WTC11 (cell line): ENCODE results near the gene ZNF586. TPM values are rescaled to one million over a fixed set of nuclear protein-coding genes. Genes with fewer than 3 reads are reported as not detected.

Source experiments
- ATAC-seq: fragments of 200-7000 bp; cut with Tn5 transposase; 2 replicates; pipeline ENCODE4 v1.10.0; 2021; ENCODE audit warnings: mild to moderate bottlenecking, moderate library complexity
- CTCF ChIA-PET: fragments of 300-600 bp; sonication (Branson Sonifier 250); formaldehyde crosslinking; loops from one replicate; lab custom pipeline; 2021; ENCODE audit warnings: antibody characterized with exemption; lab: Charles Lee
- POLR2A ChIA-PET: fragments of 350-600 bp; sonication (Branson Sonifier 250); formaldehyde crosslinking; loops from one replicate; lab custom pipeline; 2021; ENCODE audit warnings: antibody characterized with exemption; lab: Charles Lee
- DNase-seq: peaks from one replicate; pipeline ENCODE4 v3.0.0; 2021; ENCODE audit warnings: low spot score
- H3K27ac Mint-ChIP-seq: 2 replicates; pipeline ENCODE4 v1.8.0; 2021; ENCODE audit warnings: mixed read lengths
- H3K27me3 Mint-ChIP-seq: 2 replicates; pipeline ENCODE4 v1.8.0; 2021; ENCODE audit warnings: low read depth, mild to moderate bottlenecking, moderate library complexity, mixed read lengths
- H3K36me3 Mint-ChIP-seq: 2 replicates; pipeline ENCODE4 v1.8.0; 2021; ENCODE audit warnings: mixed read lengths
- H3K4me1 Mint-ChIP-seq: 2 replicates; pipeline ENCODE4 v1.8.0; 2022; ENCODE audit warnings: mixed read lengths
- H3K4me3 Mint-ChIP-seq: 2 replicates; pipeline ENCODE4 v1.8.0; 2021; ENCODE audit warnings: mild to moderate bottlenecking, moderate library complexity, mixed read lengths
- H3K9me3 Mint-ChIP-seq: 2 replicates; pipeline ENCODE4 v1.8.0; 2021; ENCODE audit warnings: mixed read lengths
- EMX1 ChIP-seq: fragments of 250-450 bp; sonication (Bioruptor Pico); IDR thresholded peaks from 2 replicates; pipeline ENCODE4 v1.8.0; 2021; ENCODE audit warnings: mild to moderate bottlenecking
- FOXP1 ChIP-seq: sonication (generic); formaldehyde crosslinking; IDR thresholded peaks from 2 replicates; pipeline ENCODE4 v1.8.0; 2022; ENCODE audit warnings: missing genetic modification reagents, mild to moderate bottlenecking, moderate library complexity, borderline replicate concordance
- GABPB1 ChIP-seq: sonication (generic); formaldehyde crosslinking; IDR thresholded peaks from 2 replicates; pipeline ENCODE4 v1.8.1; 2023; ENCODE audit warnings: mild to moderate bottlenecking, missing genetic modification reagents
- KAT7 ChIP-seq: sonication (generic); formaldehyde crosslinking; IDR thresholded peaks from 2 replicates; pipeline ENCODE4 v1.8.1; 2023; ENCODE audit warnings: missing genetic modification reagents, mild to moderate bottlenecking, borderline replicate concordance
- RELA ChIP-seq: sonication (generic); formaldehyde crosslinking; IDR thresholded peaks from 2 replicates; pipeline ENCODE4 v1.8.1; 2022; ENCODE audit warnings: missing genetic modification reagents, mild to moderate bottlenecking, borderline replicate concordance
- SMAD3 ChIP-seq: sonication (generic); formaldehyde crosslinking; IDR thresholded peaks from 2 replicates; pipeline ENCODE4 v1.8.0; 2022; ENCODE audit warnings: missing genetic modification reagents, mild to moderate bottlenecking, borderline replicate concordance
- SMAD4 ChIP-seq: sonication (generic); formaldehyde crosslinking; IDR thresholded peaks from 2 replicates; pipeline ENCODE4 v1.8.0; 2022; ENCODE audit warnings: mild to moderate bottlenecking, missing genetic modification reagents
- TEAD1 ChIP-seq: sonication (generic); formaldehyde crosslinking; IDR thresholded peaks from 2 replicates; pipeline ENCODE4 v1.8.0; 2022; ENCODE audit warnings: mild to moderate bottlenecking, missing genetic modification reagents
- ZNF423 ChIP-seq: fragments of 250-450 bp; sonication (Bioruptor Pico); IDR thresholded peaks from 2 replicates; pipeline ENCODE4 v2.1.2; 2022; ENCODE audit warnings: mild to moderate bottlenecking, moderate library complexity
- total RNA-seq: library from RNA; stranded (reverse); gene quantifications from 3 replicates; pipeline ENCODE4 v1.2.3, GENCODE V29; 2021
- TF ChIP-seq, protein P1 (sequence below): fragments of 250-450 bp; sonication (Bioruptor Pico); IDR thresholded peaks from 2 replicates; pipeline ENCODE4 v1.9.0; 2021; ENCODE audit warnings: mild to moderate bottlenecking
- TF ChIP-seq, protein P2 (sequence below): sonication (generic); formaldehyde crosslinking; IDR thresholded peaks from 2 replicates; pipeline ENCODE4 v1.8.1; 2023; ENCODE audit warnings: mild to moderate bottlenecking, missing genetic modification reagents
- TF ChIP-seq, protein P3 (sequence below): sonication (generic); formaldehyde crosslinking; IDR thresholded peaks from 2 replicates; pipeline ENCODE4 v1.8.0; 2023; ENCODE audit warnings: mild to moderate bottlenecking, missing genetic modification reagents
- TF ChIP-seq, protein P4 (sequence below): sonication (generic); formaldehyde crosslinking; IDR thresholded peaks from 2 replicates; pipeline ENCODE4 v1.8.0; 2022; ENCODE audit warnings: mild to moderate bottlenecking, missing genetic modification reagents
- TF ChIP-seq, protein P5 (sequence below): sonication (generic); formaldehyde crosslinking; IDR thresholded peaks from 2 replicates; pipeline ENCODE4 v1.8.0; 2022; ENCODE audit warnings: missing genetic modification reagents
- TF ChIP-seq, protein P6 (sequence below): sonication (generic); formaldehyde crosslinking; IDR thresholded peaks from 2 replicates; pipeline ENCODE4 v1.8.1; 2022; ENCODE audit warnings: missing genetic modification reagents, borderline replicate concordance
- TF ChIP-seq, protein P7 (sequence below): sonication (generic); formaldehyde crosslinking; conservative IDR thresholded peaks from 2 replicates; pipeline ENCODE4 v1.8.1; 2023; ENCODE audit warnings: mild to moderate bottlenecking, low read depth, missing genetic modification reagents, moderate library complexity
- TF ChIP-seq, protein P8 (sequence below): fragments of 250-450 bp; sonication (Bioruptor Pico); IDR thresholded peaks from 2 replicates; pipeline ENCODE4 v1.8.0; 2021; ENCODE audit warnings: mild to moderate bottlenecking

ZNF586 gene
- total RNA-seq, 1 experiment from 2014 or later = 16.4 TPM

DNA sequence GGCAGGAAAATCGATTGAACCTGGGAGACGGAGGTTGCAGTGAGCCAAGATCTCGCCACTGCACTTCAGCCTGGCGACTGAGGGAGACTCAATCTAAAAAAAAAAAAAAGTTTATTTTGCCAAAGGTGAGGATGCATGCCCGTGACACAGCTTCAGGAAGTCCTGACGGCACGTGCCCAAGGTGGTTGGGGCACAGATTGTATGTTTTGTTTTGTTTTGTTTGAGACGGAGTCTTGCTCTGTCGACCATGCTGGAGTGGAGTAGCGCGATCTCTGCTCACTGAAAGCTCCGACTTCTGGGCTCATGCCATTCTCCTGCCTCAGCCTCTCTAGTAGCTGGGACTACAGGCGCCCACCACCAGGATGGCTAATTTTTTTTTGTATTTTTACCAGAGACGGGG lies 48.5 kb downstream of the ZNF586 start (continued):
- TF ChIP-seq, protein P1, sequence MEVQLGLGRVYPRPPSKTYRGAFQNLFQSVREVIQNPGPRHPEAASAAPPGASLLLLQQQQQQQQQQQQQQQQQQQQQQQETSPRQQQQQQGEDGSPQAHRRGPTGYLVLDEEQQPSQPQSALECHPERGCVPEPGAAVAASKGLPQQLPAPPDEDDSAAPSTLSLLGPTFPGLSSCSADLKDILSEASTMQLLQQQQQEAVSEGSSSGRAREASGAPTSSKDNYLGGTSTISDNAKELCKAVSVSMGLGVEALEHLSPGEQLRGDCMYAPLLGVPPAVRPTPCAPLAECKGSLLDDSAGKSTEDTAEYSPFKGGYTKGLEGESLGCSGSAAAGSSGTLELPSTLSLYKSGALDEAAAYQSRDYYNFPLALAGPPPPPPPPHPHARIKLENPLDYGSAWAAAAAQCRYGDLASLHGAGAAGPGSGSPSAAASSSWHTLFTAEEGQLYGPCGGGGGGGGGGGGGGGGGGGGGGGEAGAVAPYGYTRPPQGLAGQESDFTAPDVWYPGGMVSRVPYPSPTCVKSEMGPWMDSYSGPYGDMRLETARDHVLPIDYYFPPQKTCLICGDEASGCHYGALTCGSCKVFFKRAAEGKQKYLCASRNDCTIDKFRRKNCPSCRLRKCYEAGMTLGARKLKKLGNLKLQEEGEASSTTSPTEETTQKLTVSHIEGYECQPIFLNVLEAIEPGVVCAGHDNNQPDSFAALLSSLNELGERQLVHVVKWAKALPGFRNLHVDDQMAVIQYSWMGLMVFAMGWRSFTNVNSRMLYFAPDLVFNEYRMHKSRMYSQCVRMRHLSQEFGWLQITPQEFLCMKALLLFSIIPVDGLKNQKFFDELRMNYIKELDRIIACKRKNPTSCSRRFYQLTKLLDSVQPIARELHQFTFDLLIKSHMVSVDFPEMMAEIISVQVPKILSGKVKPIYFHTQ = no peak
- TF ChIP-seq, protein P2, sequence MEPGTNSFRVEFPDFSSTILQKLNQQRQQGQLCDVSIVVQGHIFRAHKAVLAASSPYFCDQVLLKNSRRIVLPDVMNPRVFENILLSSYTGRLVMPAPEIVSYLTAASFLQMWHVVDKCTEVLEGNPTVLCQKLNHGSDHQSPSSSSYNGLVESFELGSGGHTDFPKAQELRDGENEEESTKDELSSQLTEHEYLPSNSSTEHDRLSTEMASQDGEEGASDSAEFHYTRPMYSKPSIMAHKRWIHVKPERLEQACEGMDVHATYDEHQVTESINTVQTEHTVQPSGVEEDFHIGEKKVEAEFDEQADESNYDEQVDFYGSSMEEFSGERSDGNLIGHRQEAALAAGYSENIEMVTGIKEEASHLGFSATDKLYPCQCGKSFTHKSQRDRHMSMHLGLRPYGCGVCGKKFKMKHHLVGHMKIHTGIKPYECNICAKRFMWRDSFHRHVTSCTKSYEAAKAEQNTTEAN (CRISPR knock-in tag) = no peak
- TF ChIP-seq, protein P3, sequence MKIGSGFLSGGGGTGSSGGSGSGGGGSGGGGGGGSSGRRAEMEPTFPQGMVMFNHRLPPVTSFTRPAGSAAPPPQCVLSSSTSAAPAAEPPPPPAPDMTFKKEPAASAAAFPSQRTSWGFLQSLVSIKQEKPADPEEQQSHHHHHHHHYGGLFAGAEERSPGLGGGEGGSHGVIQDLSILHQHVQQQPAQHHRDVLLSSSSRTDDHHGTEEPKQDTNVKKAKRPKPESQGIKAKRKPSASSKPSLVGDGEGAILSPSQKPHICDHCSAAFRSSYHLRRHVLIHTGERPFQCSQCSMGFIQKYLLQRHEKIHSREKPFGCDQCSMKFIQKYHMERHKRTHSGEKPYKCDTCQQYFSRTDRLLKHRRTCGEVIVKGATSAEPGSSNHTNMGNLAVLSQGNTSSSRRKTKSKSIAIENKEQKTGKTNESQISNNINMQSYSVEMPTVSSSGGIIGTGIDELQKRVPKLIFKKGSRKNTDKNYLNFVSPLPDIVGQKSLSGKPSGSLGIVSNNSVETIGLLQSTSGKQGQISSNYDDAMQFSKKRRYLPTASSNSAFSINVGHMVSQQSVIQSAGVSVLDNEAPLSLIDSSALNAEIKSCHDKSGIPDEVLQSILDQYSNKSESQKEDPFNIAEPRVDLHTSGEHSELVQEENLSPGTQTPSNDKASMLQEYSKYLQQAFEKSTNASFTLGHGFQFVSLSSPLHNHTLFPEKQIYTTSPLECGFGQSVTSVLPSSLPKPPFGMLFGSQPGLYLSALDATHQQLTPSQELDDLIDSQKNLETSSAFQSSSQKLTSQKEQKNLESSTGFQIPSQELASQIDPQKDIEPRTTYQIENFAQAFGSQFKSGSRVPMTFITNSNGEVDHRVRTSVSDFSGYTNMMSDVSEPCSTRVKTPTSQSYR (CRISPR knock-in tag) = no peak
- TF ChIP-seq TEAD1 (CRISPR knock-in tag) = no peak
- TF ChIP-seq, all 79 proteins: peak for 0

DNA sequence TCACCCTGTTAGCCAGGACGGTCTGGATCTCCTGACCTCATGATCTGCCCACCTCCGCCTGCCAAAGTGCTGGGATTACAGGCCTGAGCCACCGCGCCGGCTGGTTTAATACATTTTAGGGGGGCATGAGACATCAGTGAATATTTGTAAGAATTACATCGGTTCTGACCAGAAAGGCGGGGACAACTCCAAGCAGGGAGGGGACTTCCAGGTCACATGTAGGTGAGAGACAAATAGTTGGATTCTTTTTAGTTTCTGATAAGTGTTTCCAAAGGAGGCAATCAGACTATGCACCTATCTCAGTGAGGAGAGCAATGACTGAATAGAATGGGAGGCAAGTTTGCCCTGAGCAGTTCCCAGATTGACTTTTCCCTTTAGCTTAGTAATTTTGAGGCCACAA lies 48.9 kb downstream of the ZNF586 start:
- ATAC-seq (no peak), DNase-seq (no peak)
- Mint-ChIP-seq H3K27ac (peak overlapping the region; percentile 96), H3K4me1 (peaks cover 57% of the 10 kb centered on the region), H3K9me3 (no peaks in the 10 kb centered on the region), H3K27me3 (no peaks in the 10 kb centered on the region), H3K36me3 (peaks cover 13% of the 10 kb centered on the region), H3K4me3 (peak overlapping the region; percentile 97)
- TF ChIP-seq, protein P4, sequence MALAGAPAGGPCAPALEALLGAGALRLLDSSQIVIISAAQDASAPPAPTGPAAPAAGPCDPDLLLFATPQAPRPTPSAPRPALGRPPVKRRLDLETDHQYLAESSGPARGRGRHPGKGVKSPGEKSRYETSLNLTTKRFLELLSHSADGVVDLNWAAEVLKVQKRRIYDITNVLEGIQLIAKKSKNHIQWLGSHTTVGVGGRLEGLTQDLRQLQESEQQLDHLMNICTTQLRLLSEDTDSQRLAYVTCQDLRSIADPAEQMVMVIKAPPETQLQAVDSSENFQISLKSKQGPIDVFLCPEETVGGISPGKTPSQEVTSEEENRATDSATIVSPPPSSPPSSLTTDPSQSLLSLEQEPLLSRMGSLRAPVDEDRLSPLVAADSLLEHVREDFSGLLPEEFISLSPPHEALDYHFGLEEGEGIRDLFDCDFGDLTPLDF (CRISPR knock-in tag) = no peak
- TF ChIP-seq SMAD4 (CRISPR knock-in tag) = no peak
- TF ChIP-seq KAT7 (CRISPR knock-in tag) = no peak
- TF ChIP-seq, protein P5, sequence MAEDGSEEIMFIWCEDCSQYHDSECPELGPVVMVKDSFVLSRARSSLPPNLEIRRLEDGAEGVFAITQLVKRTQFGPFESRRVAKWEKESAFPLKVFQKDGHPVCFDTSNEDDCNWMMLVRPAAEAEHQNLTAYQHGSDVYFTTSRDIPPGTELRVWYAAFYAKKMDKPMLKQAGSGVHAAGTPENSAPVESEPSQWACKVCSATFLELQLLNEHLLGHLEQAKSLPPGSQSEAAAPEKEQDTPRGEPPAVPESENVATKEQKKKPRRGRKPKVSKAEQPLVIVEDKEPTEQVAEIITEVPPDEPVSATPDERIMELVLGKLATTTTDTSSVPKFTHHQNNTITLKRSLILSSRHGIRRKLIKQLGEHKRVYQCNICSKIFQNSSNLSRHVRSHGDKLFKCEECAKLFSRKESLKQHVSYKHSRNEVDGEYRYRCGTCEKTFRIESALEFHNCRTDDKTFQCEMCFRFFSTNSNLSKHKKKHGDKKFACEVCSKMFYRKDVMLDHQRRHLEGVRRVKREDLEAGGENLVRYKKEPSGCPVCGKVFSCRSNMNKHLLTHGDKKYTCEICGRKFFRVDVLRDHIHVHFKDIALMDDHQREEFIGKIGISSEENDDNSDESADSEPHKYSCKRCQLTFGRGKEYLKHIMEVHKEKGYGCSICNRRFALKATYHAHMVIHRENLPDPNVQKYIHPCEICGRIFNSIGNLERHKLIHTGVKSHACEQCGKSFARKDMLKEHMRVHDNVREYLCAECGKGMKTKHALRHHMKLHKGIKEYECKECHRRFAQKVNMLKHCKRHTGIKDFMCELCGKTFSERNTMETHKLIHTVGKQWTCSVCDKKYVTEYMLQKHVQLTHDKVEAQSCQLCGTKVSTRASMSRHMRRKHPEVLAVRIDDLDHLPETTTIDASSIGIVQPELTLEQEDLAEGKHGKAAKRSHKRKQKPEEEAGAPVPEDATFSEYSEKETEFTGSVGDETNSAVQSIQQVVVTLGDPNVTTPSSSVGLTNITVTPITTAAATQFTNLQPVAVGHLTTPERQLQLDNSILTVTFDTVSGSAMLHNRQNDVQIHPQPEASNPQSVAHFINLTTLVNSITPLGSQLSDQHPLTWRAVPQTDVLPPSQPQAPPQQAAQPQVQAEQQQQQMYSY (CRISPR knock-in tag) = no peak
- TF ChIP-seq, protein P6, sequence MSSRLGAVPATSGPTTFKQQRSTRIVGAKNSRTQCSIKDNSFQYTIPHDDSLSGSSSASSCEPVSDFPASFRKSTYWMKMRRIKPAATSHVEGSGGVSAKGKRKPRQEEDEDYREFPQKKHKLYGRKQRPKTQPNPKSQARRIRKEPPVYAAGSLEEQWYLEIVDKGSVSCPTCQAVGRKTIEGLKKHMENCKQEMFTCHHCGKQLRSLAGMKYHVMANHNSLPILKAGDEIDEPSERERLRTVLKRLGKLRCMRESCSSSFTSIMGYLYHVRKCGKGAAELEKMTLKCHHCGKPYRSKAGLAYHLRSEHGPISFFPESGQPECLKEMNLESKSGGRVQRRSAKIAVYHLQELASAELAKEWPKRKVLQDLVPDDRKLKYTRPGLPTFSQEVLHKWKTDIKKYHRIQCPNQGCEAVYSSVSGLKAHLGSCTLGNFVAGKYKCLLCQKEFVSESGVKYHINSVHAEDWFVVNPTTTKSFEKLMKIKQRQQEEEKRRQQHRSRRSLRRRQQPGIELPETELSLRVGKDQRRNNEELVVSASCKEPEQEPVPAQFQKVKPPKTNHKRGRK (CRISPR knock-in tag) = no peak
- TF ChIP-seq, protein P7, sequence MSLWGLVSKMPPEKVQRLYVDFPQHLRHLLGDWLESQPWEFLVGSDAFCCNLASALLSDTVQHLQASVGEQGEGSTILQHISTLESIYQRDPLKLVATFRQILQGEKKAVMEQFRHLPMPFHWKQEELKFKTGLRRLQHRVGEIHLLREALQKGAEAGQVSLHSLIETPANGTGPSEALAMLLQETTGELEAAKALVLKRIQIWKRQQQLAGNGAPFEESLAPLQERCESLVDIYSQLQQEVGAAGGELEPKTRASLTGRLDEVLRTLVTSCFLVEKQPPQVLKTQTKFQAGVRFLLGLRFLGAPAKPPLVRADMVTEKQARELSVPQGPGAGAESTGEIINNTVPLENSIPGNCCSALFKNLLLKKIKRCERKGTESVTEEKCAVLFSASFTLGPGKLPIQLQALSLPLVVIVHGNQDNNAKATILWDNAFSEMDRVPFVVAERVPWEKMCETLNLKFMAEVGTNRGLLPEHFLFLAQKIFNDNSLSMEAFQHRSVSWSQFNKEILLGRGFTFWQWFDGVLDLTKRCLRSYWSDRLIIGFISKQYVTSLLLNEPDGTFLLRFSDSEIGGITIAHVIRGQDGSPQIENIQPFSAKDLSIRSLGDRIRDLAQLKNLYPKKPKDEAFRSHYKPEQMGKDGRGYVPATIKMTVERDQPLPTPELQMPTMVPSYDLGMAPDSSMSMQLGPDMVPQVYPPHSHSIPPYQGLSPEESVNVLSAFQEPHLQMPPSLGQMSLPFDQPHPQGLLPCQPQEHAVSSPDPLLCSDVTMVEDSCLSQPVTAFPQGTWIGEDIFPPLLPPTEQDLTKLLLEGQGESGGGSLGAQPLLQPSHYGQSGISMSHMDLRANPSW (CRISPR knock-in tag) = no peak
- no peak for TF ChIP-seq FOXP1 (CRISPR knock-in tag)
- TF ChIP-seq GABPB1 (CRISPR knock-in tag) = no peak
- TF ChIP-seq, protein P8, sequence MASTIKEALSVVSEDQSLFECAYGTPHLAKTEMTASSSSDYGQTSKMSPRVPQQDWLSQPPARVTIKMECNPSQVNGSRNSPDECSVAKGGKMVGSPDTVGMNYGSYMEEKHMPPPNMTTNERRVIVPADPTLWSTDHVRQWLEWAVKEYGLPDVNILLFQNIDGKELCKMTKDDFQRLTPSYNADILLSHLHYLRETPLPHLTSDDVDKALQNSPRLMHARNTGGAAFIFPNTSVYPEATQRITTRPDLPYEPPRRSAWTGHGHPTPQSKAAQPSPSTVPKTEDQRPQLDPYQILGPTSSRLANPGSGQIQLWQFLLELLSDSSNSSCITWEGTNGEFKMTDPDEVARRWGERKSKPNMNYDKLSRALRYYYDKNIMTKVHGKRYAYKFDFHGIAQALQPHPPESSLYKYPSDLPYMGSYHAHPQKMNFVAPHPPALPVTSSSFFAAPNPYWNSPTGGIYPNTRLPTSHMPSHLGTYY (CRISPR knock-in tag) = no peak
- no peak for TF ChIP-seq SMAD3 (CRISPR knock-in tag)
- no peak for TF ChIP-seq RELA (CRISPR knock-in tag)
- TF ChIP-seq ZNF423 = no peak
- TF ChIP-seq EMX1 (CRISPR knock-in tag) = no peak
- ChIA-PET POLR2A (interaction anchor here (1.5 to 2.3 kb wide), 3 partner anchors 12 to 72 kb away, joined by 7 to 10 read pairs (median 8); partner anchors contain the start of genes ZNF586, ZNF587B and ZNF776), CTCF (interaction anchor here (1.0 to 2.6 kb wide), 5 partner anchors 11 to 109 kb away, joined by 3 to 12 read pairs (median 7); partner anchors contain the start of genes ZNF154 and ZNF587B)
